GM12878 (cell line): ENCODE measurements around the gene CTDP1. TPM values are rescaled to one million over a fixed set of nuclear protein-coding genes. Genes with fewer than 3 reads are reported as not detected.
"Not testable (repeated sequence)": the region's sequence is repeated elsewhere in the genome, so short reads cannot be mapped to it uniquely, and the experiment has no call there.

Experiments used
- ATAC-seq: fragments of 200-7000 bp; cut with Tn5 transposase; 3 replicates; pipeline ENCODE4 v1.9.1; 2020; ENCODE audit warnings: mild to moderate bottlenecking, moderate library complexity
- BruUV-seq: library from RNA; stranded (reverse); fragments of 400-500 nt; replicated peaks from 2 replicates; lab custom pipeline; 2021; lab: Mats Ljungman, UMichigan
- CTCF ChIA-PET: fragments of 300-600 bp; sonication (Branson Sonifier 250); formaldehyde crosslinking; extraction: SDS; loops from one replicate; lab custom pipeline; 2021; ENCODE audit warnings: inconsistent platforms; lab: Yijun Ruan, JAX
- POLR2A ChIA-PET: fragments of 350-600 bp; formaldehyde crosslinking; extraction: SDS; loops from one replicate; lab custom pipeline; 2021; ENCODE audit warnings: inconsistent platforms; lab: Charles Lee
- RAD21 ChIA-PET: fragments of 300-600 bp; sonication (Branson Sonifier 250); formaldehyde crosslinking; loops from one replicate; lab custom pipeline; 2023; ENCODE audit warnings: antibody characterized with exemption; ENCODE audit not compliant: unreplicated experiment; lab: Charles Lee
- SMC1A ChIA-PET: fragments of 300-600 bp; sonication (Branson Sonifier 250); formaldehyde crosslinking; loops from one replicate; lab custom pipeline; 2023; ENCODE audit not compliant: unreplicated experiment, uncharacterized antibody; lab: Charles Lee
- DNase-seq: peaks from one replicate; pipeline ENCODE4 v3.0.0-alpha.2; 2011; ENCODE audit warnings: low read depth, low spot score
- FAIRE-seq: peaks from 3 replicates; lab custom pipeline; 2011; peaks lifted over from hg19 to GRCh38; lab: Jason Lieb, UNC
- H2AFZ ChIP-seq: 2 replicates; pipeline ENCODE4 v1.6.0; 2011; ENCODE audit warnings: low read depth, low read length, control low read depth; ENCODE audit not compliant: control insufficient read depth
- H3K27ac ChIP-seq: 2 replicates; pipeline ENCODE4 v1.5.1; 2011; ENCODE audit warnings: control low read depth; ENCODE audit not compliant: control insufficient read depth, insufficient read depth
- H3K27me3 ChIP-seq, 2 experiments: replicated peaks in 1 of 2; 2 replicates each; pipeline versions ENCODE4 v1.6.0 to v1.6.1; 2011; ENCODE audit warnings: low read length in 1 of 2; ENCODE audit not compliant: control insufficient read depth in 2 of 2, insufficient read depth in 2 of 2
- H3K36me3 ChIP-seq, 2 experiments: 2 replicates each; pipeline ENCODE4 v1.5.1; 2011; ENCODE audit warnings: low read length in 1 of 2; ENCODE audit not compliant: control insufficient read depth in 2 of 2, insufficient read depth in 2 of 2
- H3K4me1 ChIP-seq: 2 replicates; pipeline ENCODE4 v1.6.1; 2011; ENCODE audit warnings: mild to moderate bottlenecking, low read length, moderate library complexity, mixed read lengths; ENCODE audit not compliant: control insufficient read depth, insufficient read depth
- H3K4me2 ChIP-seq: 2 replicates; pipeline ENCODE4 v1.6.0; 2011; ENCODE audit warnings: control low read depth; ENCODE audit not compliant: control insufficient read depth, insufficient read depth
- H3K4me3 ChIP-seq: fragments of 200-600 bp; sonication (generic); 2 replicates; pipeline ENCODE4 v1.5.1; 2016
- H3K79me2 ChIP-seq: 2 replicates; pipeline ENCODE4 v1.6.0; 2011; ENCODE audit warnings: low read length; ENCODE audit not compliant: control insufficient read depth, insufficient read depth
- H3K9ac ChIP-seq: 2 replicates; pipeline ENCODE4 v1.8.0; 2011; ENCODE audit warnings: low read length, control low read depth, mixed read lengths; ENCODE audit not compliant: control insufficient read depth, insufficient read depth
- H3K9me3 ChIP-seq: replicated peaks from 3 replicates; pipeline ENCODE4 v1.5.1; 2011; ENCODE audit warnings: mild to moderate bottlenecking, low read length; ENCODE audit not compliant: control insufficient read depth, insufficient read depth
- H4K20me1 ChIP-seq: 2 replicates; pipeline ENCODE4 v1.6.0; 2011; ENCODE audit not compliant: control insufficient read depth, insufficient read depth
- CUX1 ChIP-seq: IDR thresholded peaks from 2 replicates; pipeline ENCODE4 v1.6.1; 2012; ENCODE audit warnings: improper control_type of control experiment, low read depth, low read length; ENCODE audit not compliant: insufficient replicate concordance
- MTA2 ChIP-seq: fragments of 450-650 bp; IDR thresholded peaks from 2 replicates; pipeline ENCODE4 v1.6.1; 2016; ENCODE audit warnings: low read depth, mild to moderate bottlenecking, moderate library complexity
- SMAD5 ChIP-seq: IDR thresholded peaks from 2 replicates; pipeline ENCODE4 v1.6.1; 2016; ENCODE audit warnings: antibody characterized with exemption, low read depth
- SMC3 ChIP-seq: IDR thresholded peaks from 2 replicates; pipeline ENCODE4 v1.6.1; 2011; ENCODE audit warnings: low read length, improper control_type of control experiment, borderline replicate concordance
- TARDBP ChIP-seq: IDR thresholded peaks from 2 replicates; pipeline ENCODE4 v1.6.1; 2016; ENCODE audit warnings: borderline replicate concordance
- ZNF592 ChIP-seq: fragments of 450-650 bp; IDR thresholded peaks from 2 replicates; pipeline ENCODE4 v1.6.1; 2017; ENCODE audit warnings: mild to moderate bottlenecking, moderate library complexity
- WGBS: methylation state at CpG from one replicate; pipeline ENCODE4 v1.1.6; 2016; ENCODE audit warnings: low lambda C conversion rate; ENCODE audit not compliant: insufficient replicate concordance, insufficient coverage; ENCODE audit errors: missing lambda C conversion rate; 5-methylcytosine and 5-hydroxymethylcytosine counted together
- in situ Hi-C: fragments of 300-500 bp; cut with MboI; formaldehyde crosslinking; loops from 9 replicates; pipeline ENCODE4 v1.14.3; 2018; ENCODE audit warnings: mixed read lengths
- intact Hi-C: fragments of 100-400 bp; cut with micrococcal nuclease; formaldehyde crosslinking; loops from one replicate; pipeline ENCODE4 v1.14.2; 2022; ENCODE audit not compliant: unreplicated experiment
- polyA plus RNA-seq, 11 experiments: library from polyadenylated mRNA; depleted of rRNA in 4 of 11; unstranded in 6 of 11; stranded (reverse) in 5 of 11; fragments of >200 nt; fragmentation: Nextera tagmentation in 4 of 11; fragmentation: Illumina TruSeq in 1 of 11; extraction: Ambion mirVana in 4 of 11; extraction: Trizol in 1 of 11; gene quantifications; 1 replicate in 1 of 11; 2 replicates in 10 of 11; pipeline versions ENCODE4 v1.2.1 to v1.2.3, GENCODE V29; 2011 to 2016; ENCODE audit warnings: inconsistent platforms in 2 of 11, missing spikeins in 2 of 11, low read depth in 1 of 11
- total RNA-seq, 4 experiments: library from RNA; depleted of rRNA in 3 of 4; stranded (reverse); fragments of >200 nt in 3 of 4; fragmentation: Illumina TruSeq in 1 of 4; extraction: Trizol in 1 of 4; gene quantifications; 2 replicates each; pipeline versions ENCODE4 v1.2.1 to v1.2.3, GENCODE V29; 2013 to 2021

Gene CTDP1
- total and polyA plus RNA-seq, 10 of the 15 experiments (the other 5 are each of a cell fraction or from before 2014, with no cell fraction given): 0.32 to 31.3 (median 8.8) TPM

- H3K27ac ChIP-seq, SMC1A ChIA-PET, ATAC-seq, POLR2A ChIA-PET, in situ Hi-C loops, H3K4me2 ChIP-seq, H3K4me3 ChIP-seq, H3K27me3 ChIP-seq, H3K4me1 ChIP-seq, H2AFZ ChIP-seq, H3K79me2 ChIP-seq, FAIRE-seq, H3K9ac ChIP-seq, H3K9me3 ChIP-seq, CTCF ChIA-PET, DNase-seq, H4K20me1 ChIP-seq, RAD21 ChIA-PET, intact Hi-C loops, BruUV-seq: not testable (repeated sequence)
- WGBS: 98% methylated on average over 17 of the region's 27 CpGs
- H3K36me3 ChIP-seq: peaks cover 18 to 21% of the 10 kb centered on the region in 2 experiments; a peak in 3 of 4 replicates
Measured at GRCh38 chr18:79740047-79740446, 60.4 kb downstream of the CTDP1 start.

- no peak overlapping the region for H2AFZ ChIP-seq
- no peaks in the 10 kb centered on the region for H3K27me3 ChIP-seq
- in situ Hi-C loops (no loop called here), intact Hi-C loops (no loop called here)
- RAD21 ChIA-PET: no interaction called here
- DNase-seq: no peak
- H3K36me3 ChIP-seq: peaks cover 18% of the 10 kb centered on the region in 2 experiments; a peak in 3 of 4 replicates
- 94% methylated on average over 26 of the region's 26 CpGs for WGBS
- ATAC-seq: no peak
- no peak overlapping the region for H3K27ac ChIP-seq
- no peak overlapping the region for H3K4me2 ChIP-seq
- BruUV-seq: no TSS peak
- no peaks in the 10 kb centered on the region; the same call in 1 of the 2 replicates for H4K20me1 ChIP-seq
- no peak overlapping the region for H3K9ac ChIP-seq
- no peaks in the 10 kb centered on the region for H3K4me1 ChIP-seq
- no peak for FAIRE-seq
- no peaks in the 10 kb centered on the region for H3K9me3 ChIP-seq
- POLR2A ChIA-PET: no interaction called here
- no peaks in the 10 kb centered on the region for H3K79me2 ChIP-seq
- SMC1A ChIA-PET: no interaction called here
- no peak overlapping the region for H3K4me3 ChIP-seq
- CTCF ChIA-PET: no interaction called here
- no peak for TF ChIP-seq SMC3
- TF ChIP-seq CUX1: no peak
- no peak for TF ChIP-seq MTA2
- no peak for TF ChIP-seq SMAD5
- TF ChIP-seq TARDBP: no peak
- TF ChIP-seq ZNF592: no peak
Measured at GRCh38 chr18:79740521-79741361, 61.1 kb downstream of the CTDP1 start.
